Raji (cell line): Measurements from ENCODE around the gene UBAP2L.
A peak's percentile ranks its signal among the peaks of the same experiment; 100 is the strongest.

Experiments
- POLR2A ChIP-seq: IDR thresholded peaks from 2 replicates; pipeline ENCODE4 v1.6.1; 2011; ENCODE audit warnings: low read depth, low read length, control low read depth; ENCODE audit not compliant: insufficient read depth

The UBAP2L gene, protein sequence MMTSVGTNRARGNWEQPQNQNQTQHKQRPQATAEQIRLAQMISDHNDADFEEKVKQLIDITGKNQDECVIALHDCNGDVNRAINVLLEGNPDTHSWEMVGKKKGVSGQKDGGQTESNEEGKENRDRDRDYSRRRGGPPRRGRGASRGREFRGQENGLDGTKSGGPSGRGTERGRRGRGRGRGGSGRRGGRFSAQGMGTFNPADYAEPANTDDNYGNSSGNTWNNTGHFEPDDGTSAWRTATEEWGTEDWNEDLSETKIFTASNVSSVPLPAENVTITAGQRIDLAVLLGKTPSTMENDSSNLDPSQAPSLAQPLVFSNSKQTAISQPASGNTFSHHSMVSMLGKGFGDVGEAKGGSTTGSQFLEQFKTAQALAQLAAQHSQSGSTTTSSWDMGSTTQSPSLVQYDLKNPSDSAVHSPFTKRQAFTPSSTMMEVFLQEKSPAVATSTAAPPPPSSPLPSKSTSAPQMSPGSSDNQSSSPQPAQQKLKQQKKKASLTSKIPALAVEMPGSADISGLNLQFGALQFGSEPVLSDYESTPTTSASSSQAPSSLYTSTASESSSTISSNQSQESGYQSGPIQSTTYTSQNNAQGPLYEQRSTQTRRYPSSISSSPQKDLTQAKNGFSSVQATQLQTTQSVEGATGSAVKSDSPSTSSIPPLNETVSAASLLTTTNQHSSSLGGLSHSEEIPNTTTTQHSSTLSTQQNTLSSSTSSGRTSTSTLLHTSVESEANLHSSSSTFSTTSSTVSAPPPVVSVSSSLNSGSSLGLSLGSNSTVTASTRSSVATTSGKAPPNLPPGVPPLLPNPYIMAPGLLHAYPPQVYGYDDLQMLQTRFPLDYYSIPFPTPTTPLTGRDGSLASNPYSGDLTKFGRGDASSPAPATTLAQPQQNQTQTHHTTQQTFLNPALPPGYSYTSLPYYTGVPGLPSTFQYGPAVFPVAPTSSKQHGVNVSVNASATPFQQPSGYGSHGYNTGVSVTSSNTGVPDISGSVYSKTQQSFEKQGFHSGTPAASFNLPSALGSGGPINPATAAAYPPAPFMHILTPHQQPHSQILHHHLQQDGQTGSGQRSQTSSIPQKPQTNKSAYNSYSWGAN

DNA sequence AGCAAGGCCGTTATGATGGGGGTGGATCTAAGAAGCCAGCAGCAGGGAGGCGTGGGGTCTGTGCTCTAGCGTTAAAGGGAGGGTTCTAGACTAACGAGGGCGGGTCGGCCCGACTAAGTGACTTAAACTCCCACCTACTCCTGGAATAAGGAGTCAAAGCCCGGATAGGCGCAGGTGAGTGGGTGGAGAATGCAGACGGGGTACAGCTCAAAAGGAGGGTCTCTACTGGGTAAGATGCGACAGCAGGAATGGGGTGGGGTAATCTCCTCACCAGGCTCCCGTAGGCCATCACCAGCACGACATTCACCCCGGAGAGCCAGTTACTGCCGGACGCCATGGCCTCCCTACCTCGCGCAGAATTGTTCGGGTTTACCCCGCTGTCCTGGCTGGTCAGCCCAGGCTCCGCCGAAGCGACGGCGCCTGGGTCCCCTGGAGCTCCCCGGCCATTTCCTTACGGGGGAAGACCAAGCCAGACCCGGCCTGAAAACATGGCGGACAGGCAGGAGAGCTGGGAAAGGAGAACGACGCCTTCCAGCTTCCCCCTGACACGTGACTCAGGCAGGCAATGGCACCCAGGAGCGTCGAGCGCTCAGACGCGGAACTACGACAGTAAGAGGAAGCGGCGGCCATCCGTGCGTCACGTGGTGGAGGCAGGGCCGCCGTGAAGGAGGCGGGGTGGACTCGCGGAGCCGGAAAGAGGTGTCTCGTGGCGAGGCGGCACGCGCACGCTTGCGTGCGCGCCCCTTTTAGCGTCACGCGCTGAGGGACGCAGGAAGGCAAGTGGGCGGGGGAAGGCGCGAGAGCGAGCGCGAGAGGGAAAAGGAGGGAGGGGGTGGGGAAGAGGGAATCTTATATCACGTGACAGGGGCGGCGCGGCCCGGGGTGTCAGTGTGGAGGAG lies at the start of gene UBAP2L:
Gene UBAP2L (plus strand): TSS at position 885 of the 899 bp plus-strand sequence. CDS start 4,169 bp downstream, outside the sequence.
- TF ChIP-seq POLR2A: peak; percentile 92

DNA sequence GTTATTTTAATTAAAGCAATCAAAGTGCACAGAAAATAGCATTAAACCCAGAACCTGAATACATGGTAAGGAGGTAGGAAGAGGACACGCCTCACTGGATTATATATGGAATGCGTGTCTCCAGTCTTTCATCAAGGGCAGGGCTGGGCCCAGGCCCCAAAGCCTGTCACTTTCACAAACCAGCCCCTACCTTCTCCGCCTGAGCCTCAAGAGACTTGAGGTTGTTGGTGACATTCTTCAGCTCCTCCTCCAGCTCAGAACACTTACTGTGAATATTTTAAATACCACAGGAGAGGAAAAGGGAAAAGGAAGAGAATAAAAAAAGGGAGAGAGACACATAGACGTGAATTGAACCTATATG lies 49.6 kb upstream of the UBAP2L start:
- no peak for TF ChIP-seq POLR2A

- no peak for TF ChIP-seq POLR2A
These were observed 48.9 kb upstream of the UBAP2L start for GRCh38 chr1:154171880-154172279.

- TF ChIP-seq POLR2A: no peak
These were observed 46.1 kb upstream of the UBAP2L start for GRCh38 chr1:154174654-154175053.

DNA sequence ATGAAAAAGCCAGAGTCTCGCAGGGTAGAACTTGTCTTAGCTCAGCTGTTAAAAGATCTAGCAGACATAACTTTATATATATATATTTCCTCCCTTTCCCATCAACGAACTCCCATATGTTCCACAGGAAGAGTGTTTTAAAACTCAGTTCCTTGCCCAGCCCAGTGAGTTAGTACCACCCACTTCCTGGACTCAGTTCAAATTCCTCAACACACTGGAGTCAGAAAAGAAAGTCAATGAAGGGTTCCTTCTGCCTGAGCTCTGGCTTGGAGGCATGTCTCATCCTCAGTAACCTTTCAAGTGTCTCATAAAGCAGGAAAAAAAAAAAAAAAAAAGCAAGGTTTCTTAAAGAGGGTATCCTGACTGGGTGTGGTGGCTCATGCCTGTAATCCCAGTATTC lies 44.4 kb upstream of the UBAP2L start:
- TF ChIP-seq POLR2A: no peak

DNA sequence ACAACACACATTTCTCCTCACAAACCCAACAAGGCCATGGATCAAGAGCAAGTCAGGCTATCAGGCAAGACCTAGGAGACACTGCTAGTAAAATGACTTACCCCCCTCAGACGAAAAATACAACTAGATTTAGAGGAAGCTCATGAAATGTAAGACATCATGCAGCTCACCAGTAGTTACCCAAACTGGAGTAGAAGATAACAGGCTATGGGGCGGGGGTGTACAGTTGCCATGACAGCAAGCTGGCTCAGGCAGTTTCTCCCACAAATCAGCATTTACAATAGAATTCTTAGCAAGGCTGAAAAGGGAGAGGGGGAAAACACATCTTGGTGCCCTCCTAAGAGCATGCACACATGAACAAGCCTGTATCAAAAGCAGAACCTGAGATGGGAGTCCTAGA lies 42.7 kb upstream of the UBAP2L start:
- TF ChIP-seq POLR2A: no peak

DNA sequence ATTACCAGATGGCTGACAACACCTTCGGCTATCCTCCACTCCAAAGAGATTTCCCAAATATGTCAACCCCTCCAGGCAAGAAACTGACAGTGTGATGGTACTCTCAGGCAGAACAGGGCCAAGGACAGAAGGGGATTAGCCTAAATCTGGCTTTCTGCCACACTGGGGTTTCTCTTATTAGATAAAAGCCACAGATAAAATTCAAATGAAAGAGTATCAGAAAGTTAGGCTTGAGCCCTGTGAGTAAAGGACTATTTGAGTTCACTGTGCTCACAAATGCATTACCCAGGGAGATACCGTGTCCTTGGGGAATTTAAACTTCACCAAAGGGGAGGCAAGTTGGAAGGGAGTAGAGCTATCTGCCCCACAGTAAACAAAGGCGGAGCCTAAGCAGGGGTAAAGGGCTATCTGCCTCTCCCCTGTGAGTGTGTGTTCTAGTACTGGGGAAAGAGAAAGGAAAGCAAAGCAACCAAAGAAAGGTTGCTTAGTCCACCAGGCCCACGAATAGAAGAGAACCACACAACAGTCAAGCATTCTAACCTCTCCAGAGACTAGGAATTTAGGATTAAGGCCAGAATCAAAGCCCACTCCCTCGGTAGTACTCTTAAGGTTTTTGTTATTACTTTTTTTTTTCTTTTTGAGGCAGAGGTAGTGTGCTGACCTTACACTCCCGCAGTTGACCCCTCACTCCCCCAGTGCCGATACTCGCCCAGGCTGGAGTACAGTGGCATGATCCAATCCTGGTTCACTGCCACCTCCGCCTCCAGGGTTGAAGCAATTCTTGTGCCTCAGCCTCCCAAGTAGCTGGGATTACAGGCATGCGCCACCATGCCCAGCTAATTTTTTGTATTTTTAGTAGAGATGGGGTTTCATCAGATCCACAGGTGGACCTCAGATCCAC lies 41.6 kb upstream of the UBAP2L start:
- no peak for TF ChIP-seq POLR2A

DNA sequence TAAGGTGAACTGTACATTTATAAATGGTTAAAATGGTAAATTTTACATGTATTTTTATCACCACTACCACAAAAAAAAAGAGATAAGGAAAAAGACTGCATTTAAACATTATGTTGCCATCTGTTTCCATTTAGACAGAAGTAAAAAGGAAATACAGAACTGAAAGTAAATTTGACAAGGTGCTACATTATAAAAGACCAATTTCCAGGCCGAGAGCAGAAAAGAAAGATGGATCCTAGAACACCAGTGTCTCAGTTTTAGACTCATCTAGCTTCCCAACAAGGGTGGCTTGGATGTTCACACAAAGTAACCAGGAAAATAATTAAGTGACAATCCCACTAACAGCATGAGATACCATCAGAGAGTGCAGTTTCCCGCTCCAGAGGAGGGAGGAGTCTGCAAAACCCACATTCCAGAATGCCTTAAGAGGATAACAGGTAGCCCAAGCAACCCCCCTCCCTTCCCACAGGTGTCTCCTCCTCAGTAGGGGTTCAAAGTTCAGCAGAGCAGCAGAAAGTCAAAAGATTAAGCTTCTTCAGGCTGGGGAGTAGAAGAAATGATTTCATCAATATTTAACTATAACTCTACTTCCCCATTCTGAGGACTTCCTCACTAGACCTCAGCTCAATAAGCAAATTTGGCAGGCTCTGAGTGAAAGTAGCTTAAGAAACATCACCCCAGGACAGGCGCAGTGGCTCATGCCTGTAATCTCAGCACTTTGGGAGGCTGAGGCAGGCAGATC lies 40.6 kb upstream of the UBAP2L start:
- TF ChIP-seq POLR2A: no peak

GRCh38 chr1:154181944-154182343 lies 38.8 kb upstream of the UBAP2L start:
- no peak for TF ChIP-seq POLR2A

DNA sequence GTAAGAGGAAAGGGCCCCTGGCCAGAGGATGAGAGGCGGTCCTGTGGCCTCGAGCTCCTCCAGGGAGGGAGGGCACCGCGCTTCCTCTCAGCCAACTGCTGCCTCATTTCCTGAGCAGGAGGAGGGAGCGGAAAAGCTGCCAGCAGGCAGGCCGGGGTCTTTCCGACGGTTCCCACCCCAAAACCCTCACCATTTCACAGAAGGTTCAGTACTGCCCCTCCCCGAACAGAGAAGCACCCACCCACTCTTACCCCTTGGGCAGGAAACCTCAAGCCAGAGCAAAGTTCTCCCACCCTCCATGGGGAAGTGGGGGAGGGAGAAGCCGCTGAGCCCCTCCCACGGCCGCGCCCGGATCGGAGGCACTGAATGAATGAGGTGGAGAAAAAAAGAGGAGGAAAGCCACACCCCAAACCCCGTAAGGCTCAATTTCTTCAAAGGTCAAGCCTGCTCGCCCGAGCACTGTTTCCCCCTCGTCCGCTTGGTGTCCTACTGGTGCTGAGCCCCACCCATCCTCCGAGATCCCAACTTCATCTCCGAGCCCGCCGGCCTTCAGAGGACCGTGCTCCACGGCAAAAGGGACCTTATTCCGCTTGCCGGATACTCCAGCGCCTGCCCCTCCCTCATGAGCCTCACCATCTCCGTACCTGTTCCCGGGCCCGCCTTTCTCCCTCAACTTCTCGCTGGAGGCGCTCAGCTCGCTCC lies 38.3 kb upstream of the UBAP2L start:
- peak; percentile 24; the same call in 1 of the 2 replicates for TF ChIP-seq POLR2A

DNA sequence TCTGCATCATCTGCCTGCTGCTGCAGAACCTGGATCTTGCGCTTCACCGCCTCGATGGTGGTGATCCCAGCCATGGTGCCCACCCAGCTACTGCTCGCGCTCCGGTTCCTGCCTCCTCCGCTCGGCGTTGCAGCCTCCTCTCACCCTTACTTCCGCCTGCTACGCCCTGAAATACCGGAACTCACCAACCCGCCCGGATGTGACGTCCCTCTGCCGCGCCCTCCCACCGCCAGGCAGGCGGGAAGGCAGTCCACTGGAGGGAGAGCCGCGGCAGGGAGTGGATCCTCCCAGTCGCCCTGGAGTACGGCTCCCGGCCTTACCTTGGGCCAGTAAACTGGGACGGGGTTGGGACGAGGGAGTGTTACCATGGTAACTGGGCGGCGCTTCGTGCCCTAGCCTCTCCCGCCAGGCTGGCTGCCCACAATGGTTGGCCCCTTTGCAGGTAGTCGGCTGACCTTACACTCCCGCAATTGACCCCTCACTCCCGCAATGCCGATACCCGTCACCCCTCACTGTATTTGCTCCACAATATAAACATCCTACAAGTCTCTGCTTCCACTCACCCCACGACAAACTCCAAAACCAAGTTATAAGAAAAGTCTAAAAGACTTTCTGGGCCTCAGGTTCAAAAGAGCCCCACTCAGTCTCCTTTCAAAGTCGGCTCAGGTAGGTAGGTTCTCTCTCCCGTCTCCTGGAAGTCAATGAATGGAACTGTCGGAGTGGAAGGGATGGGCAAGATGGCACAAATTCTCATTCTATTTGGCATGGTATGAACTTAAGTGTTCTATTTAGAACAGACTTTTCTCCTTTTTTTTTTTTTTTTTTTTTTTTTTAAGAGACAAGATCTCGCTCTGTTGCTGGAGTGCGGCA lies 37.5 kb upstream of the UBAP2L start:
- peak; percentile 99 for TF ChIP-seq POLR2A
